GM19238 (cell line): ENCODE measurements around the gene RPL35.

Experiments
- DNase-seq: peaks from one replicate; pipeline ENCODE4 v3.0.0; 2011; ENCODE audit warnings: low spot score; ENCODE audit not compliant: insufficient read length

RPL35 gene

GRCh38 chr9:124861342-124862229 is at the start of gene RPL35, which contains the start of gene ARPC5L:
Gene RPL35, minus strand, starts transcription at chr9:124861957. Its CDS starts 45 bp downstream, at chr9:124861912.
Gene ARPC5L, plus strand, starts transcription at chr9:124862130. Its CDS starts 7,161 bp downstream, at chr9:124869291.
- DNase-seq = peak; percentile 98

- DNase-seq = no peak
These were observed 46.3 kb upstream of the RPL35 start for GRCh38 chr9:124908098-124908497.

- no peak for DNase-seq
These were observed 45.2 kb upstream of the RPL35 start for GRCh38 chr9:124906966-124907365.

DNA sequence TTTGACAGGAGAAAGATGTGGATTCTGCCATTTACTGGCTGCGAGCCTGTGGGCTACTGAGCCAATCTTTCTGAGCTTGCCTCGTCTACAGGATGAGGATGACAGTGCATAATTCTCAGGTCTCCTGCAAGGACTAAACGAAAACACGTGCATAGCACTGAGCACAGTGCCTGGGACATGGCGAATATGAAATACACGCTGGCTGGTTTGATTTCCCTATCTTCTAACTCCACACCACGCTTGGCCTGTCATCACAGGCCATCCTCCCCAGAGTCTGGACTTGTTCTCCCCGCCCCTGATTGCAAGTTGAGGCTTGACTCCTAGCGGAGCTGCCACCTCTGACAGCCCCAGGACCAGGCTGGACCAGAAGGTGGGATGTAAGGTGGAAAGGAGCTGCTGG is 38.1 kb upstream of the RPL35 start:
- no peak for DNase-seq

- DNase-seq = no peak
These were observed 36.1 kb upstream of the RPL35 start for GRCh38 chr9:124897570-124898460.

DNA sequence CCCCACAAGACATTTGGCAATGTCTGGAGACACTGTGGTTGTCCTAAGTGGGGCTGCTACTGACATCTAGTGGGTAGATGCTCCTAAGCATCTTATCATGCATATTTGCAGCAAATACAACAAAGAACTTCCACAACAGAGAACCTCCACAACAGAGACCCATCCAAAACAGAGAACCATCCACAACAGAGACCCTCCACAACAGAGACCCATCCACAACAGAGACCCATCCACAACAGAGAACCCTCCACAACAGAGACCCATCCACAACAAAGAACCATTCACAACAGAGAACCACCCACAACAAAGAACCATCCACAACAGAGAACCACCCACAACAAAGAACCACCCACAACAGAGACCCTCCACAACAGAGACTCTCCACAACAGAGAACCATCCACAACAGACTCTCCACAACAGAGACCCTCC is 33.0 kb upstream of the RPL35 start:
- DNase-seq = no peak

- no peak for DNase-seq
These were observed 32.4 kb upstream of the RPL35 start for GRCh38 chr9:124894035-124894740.

GRCh38 chr9:124890179-124890578 is 28.4 kb upstream of the RPL35 start:
- DNase-seq = no peak

DNA sequence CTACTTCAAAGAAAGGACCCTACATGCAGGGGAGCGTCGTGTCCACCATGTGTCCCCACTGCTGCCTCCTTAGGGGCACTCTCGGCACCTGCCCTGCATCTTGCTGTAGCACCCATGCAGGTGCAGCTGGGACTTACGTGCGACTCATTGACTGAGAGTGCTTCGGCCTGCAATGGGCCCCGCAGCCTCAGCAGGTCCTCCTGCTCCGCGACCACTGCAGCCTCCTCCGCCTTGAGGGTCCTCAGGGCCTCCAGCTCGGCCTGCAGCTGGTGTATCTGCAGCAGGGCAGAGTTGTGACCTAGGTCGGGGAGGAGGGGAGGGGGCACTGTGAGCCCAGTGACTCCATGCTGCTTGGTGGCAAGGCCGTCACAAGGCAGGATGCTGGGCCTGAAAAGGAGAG is 27.2 kb upstream of the RPL35 start:
- DNase-seq = no peak

DNA sequence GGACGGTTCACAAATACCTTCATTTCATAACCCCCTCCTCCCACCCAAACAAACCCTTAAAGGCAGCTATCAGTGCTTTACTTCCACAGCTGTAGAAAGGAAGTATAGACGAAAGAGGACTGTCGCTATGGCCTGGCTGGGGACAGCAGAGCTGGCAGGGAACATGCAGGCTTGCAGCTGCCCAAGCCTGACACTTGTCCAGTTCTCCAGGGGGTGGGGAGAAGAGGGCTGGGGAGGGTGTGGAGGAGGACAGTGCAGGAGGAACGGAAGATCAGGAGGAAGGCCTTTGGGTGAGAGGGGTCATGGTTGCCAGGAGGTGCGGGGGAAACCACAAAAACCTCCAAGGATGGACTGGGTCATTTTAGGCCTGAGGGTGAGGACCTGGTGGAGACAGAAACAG is 26.1 kb upstream of the RPL35 start:
- no peak for DNase-seq

GRCh38 chr9:124886866-124887492 is 25.2 kb upstream of the RPL35 start:
- no peak for DNase-seq

DNA sequence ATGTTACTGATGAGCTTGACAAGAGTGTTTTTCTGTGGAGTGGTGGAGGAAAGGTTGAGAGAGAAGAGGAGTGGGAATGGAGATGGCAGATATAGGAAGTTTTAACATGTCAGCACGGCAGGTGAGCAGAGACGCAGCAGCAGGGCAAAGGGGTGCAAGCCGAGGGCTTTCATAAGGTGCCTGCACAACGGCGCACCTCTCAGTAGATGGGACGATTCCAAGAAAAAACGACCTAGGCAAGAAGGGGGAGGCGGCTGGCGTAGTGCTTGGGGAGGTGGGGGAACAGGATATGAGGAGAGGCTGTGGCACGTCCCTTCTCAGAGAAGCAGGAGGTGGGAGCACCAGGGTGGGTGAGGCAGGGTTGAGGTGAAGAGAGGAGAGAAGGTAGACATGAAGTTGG is 24.7 kb upstream of the RPL35 start:
- no peak for DNase-seq

DNA sequence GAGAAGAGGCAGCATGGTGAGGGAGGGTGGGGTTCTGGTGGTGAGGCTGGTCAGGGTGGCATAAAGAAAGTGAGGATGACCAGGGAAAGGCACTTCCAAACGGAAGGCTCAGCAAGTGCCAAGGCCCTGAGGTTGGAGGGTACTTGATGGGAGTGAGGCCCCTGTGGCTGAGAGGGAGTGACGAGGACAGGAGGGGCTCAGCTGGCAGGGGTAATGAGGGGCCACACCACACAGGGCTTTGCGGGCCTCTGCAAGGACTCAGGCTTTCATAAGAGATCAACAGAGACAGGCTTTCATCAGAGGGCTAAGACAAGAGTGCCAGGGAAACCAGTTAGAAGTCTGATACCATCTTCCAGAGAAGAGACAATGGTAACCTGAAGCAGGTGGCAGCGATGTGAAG is 23.8 kb upstream of the RPL35 start:
- no peak for DNase-seq

- DNase-seq = no peak
These were observed 22.6 kb upstream of the RPL35 start for GRCh38 chr9:124884376-124884775.

GRCh38 chr9:124882231-124882630 is 20.5 kb upstream of the RPL35 start:
- no peak for DNase-seq

DNA sequence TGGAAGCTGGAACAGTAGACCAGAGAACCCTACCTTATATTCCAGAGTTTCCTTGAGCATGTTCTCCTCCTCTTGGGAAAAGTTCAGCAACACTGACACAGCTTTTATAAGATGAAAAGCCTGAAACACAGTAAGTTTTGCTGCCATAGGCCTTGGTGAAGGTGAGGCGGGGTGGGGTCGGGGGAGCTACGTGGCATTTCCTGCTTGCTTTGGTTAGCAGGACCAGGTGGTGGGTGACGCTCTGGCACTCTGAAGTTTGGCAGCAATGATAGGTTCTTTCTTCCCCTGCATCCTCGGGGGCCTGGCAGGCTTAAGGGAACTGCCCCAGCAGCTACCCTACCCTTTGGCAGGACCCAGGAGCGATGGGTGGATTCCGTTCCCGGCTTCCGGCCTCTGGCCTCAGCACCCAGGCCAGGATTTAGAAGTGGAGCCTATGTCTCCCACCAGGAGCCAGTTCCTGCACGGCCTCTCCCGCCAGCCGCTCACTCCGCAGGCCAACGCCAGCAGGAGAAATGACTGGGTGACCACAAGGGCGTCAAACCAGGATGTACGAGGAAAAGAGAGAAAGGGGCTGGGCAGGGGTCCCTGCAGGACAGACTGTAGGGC is 19.5 kb upstream of the RPL35 start:
- no peak for DNase-seq

DNA sequence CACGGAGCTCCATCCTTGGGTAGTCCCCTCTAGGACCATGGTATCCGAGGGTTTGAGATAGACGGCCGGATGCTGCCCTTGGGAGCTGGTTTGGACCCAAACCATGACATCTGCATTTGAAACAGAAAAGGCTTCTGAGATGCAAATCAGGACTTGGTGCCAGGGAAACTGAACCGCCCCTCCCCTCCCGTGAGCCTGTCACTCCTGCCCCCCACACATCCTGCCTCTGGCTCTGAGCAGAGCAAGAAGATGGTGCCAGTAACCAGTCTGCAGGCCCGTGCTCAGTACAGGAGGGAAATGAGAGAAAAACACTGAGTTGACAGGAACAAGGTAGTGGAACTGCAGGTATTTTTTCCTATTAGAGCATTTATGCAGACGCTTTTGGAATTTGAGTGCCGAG is 18.7 kb upstream of the RPL35 start:
- no peak for DNase-seq

DNA sequence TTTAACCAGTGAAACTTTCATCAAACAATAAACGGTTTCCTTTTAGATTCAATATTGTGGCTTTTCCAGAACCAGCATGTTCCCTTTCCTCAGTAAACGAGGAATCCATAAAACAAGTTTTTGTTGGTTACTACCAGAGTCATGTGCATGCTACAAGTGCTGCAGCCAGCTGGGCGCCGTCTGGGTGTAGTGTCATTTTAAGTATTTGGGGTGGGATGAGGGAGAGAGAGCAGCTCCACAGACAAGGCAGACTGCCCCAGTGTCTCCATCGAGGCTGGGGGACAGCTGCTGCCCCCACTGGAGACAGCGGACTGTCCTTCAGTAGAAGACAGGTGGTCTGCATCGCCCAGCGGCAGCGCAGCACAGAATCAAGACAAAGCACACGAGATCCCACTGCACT is 17.5 kb upstream of the RPL35 start:
- no peak for DNase-seq

- DNase-seq = no peak
These were observed 16.8 kb upstream of the RPL35 start for GRCh38 chr9:124878518-124878917.

- DNase-seq = no peak
These were observed 16.3 kb upstream of the RPL35 start for GRCh38 chr9:124878021-124878420.
